ENCODE measurements around the gene TM4SF20.

TM4SF20 gene

GRCh38 chr2:227317834-227318233 is 61.3 kb downstream of the TM4SF20 start:
- DNase-seq: no peak

- no peak for DNase-seq
These were observed 65.8 kb downstream of the TM4SF20 start for GRCh38 chr2:227313310-227313709.

GRCh38 chr2:227312579-227312978 is 66.5 kb downstream of the TM4SF20 start:
- DNase-seq: no peak
